ENCODE measurements around the gene ARMC6. TPM values are rescaled to one million over a fixed set of nuclear protein-coding genes. Genes with fewer than 3 reads are reported as not detected.

ARMC6 gene
- total RNA-seq, 1 experiment from 2014 or later, result 51.4 TPM

DNA sequence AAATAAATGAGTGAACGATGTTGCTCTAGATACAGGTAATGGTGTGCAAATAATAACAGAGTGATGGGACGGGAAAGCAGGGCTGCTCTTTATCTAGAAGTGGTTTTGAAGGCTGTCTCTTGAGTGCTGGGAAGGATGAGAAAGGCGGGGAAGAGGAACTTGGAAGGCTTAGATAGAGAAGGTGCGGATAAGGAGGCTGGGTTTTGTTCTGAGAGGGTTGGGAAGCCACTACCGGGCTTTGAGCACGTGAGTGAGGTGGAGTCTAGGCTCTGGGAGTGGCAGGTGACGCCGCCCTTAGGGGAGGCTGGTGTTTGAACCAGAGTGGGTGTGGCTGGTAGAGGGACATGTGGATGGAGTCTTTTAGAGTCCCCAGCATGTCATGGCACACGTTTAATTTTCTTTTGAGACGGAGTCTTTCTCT is 811 bp downstream of the ARMC6 start:
- ATAC-seq (peak; percentile 88), DNase-seq (ENCODE audit: low read depth, low spot score) (peak; percentile 38)
- H3K4me1 ChIP-seq (ENCODE audit: control insufficient read depth, insufficient read depth, low read length), result peaks cover 6% of the 10 kb centered on the region; the same call in 1 of the 2 replicates
- BruUV-seq (replicated peaks), result TSS peak; percentile 92
- intact Hi-C loops (cut with micrococcal nuclease; ENCODE audit: unreplicated experiment), result no loop called here
- peaks cover 3% of the 10 kb centered on the region for H3K36me3 ChIP-seq (ENCODE audit: control insufficient read depth, insufficient read depth, low read length)
- in situ Hi-C loops (cut with HindIII; ENCODE audit: low pct_unique_long_range_greater_than_20kb, low sequenced_read_pairs), result no loop called here
- peak overlapping the region; percentile 86 to 91 for H3K4me3 ChIP-seq (ENCODE audit: low read depth in 2 of 2, low read length in 2 of 2)
- no peaks in the 10 kb centered on the region for H3K27me3 ChIP-seq (ENCODE audit: control insufficient read depth, insufficient read depth, low read length)
- H3K9me3 ChIP-seq (ENCODE audit: control insufficient read depth, insufficient read depth, low read depth, low read length), result no peaks in the 10 kb centered on the region
- ChIA-PET POLR2A (no interaction called here), CTCF (no interaction called here)
- peak overlapping the region; percentile 99 for H3K27ac ChIP-seq (ENCODE audit: low read length)
- TF ChIP-seq POLR2AphosphoS5 (IDR thresholded peaks at IDR 0.05; ENCODE audit: low read depth, low read length), result no peak
- TF ChIP-seq SIN3A (IDR thresholded peaks at IDR 0.05; ENCODE audit: borderline replicate concordance, insufficient read depth, low read depth, low read length), result no peak
- TF ChIP-seq, protein P1, sequence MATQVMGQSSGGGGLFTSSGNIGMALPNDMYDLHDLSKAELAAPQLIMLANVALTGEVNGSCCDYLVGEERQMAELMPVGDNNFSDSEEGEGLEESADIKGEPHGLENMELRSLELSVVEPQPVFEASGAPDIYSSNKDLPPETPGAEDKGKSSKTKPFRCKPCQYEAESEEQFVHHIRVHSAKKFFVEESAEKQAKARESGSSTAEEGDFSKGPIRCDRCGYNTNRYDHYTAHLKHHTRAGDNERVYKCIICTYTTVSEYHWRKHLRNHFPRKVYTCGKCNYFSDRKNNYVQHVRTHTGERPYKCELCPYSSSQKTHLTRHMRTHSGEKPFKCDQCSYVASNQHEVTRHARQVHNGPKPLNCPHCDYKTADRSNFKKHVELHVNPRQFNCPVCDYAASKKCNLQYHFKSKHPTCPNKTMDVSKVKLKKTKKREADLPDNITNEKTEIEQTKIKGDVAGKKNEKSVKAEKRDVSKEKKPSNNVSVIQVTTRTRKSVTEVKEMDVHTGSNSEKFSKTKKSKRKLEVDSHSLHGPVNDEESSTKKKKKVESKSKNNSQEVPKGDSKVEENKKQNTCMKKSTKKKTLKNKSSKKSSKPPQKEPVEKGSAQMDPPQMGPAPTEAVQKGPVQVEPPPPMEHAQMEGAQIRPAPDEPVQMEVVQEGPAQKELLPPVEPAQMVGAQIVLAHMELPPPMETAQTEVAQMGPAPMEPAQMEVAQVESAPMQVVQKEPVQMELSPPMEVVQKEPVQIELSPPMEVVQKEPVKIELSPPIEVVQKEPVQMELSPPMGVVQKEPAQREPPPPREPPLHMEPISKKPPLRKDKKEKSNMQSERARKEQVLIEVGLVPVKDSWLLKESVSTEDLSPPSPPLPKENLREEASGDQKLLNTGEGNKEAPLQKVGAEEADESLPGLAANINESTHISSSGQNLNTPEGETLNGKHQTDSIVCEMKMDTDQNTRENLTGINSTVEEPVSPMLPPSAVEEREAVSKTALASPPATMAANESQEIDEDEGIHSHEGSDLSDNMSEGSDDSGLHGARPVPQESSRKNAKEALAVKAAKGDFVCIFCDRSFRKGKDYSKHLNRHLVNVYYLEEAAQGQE (IDR thresholded peaks at IDR 0.05; ENCODE audit: insufficient read depth in 1 of 2, low read depth in 2 of 2, low read length in 1 of 2), result no peak
- TF ChIP-seq TCF7L2 (IDR thresholded peaks at IDR 0.05; ENCODE audit: low read depth, low read length), result no peak
- TF ChIP-seq, protein P2, sequence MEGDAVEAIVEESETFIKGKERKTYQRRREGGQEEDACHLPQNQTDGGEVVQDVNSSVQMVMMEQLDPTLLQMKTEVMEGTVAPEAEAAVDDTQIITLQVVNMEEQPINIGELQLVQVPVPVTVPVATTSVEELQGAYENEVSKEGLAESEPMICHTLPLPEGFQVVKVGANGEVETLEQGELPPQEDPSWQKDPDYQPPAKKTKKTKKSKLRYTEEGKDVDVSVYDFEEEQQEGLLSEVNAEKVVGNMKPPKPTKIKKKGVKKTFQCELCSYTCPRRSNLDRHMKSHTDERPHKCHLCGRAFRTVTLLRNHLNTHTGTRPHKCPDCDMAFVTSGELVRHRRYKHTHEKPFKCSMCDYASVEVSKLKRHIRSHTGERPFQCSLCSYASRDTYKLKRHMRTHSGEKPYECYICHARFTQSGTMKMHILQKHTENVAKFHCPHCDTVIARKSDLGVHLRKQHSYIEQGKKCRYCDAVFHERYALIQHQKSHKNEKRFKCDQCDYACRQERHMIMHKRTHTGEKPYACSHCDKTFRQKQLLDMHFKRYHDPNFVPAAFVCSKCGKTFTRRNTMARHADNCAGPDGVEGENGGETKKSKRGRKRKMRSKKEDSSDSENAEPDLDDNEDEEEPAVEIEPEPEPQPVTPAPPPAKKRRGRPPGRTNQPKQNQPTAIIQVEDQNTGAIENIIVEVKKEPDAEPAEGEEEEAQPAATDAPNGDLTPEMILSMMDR (IDR thresholded peaks at IDR 0.05), result no peak

DNA sequence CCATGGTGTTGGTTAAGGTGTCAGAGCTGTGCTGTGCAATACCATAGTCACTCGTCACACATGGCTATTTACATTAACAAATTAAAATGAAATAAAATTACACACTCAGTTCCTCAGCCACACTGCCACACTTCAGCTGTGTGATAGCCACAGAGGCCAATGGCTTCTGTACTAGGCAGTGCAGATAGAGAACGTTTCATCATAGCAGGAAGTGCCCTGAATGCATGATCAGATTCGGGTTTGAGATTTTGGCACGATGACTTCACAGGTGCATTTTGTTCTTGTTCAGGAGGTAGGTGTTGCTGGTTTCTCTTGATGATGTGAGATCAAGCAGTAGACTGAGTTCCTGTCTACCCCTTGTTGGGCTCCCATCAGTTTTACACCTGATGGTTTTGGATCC is 6.5 kb downstream of the ARMC6 start:
- Histone ChIP-seq H3K4me3 (ENCODE audit: low read depth in 2 of 2, low read length in 2 of 2) (no peak overlapping the region), H3K27me3 (ENCODE audit: control insufficient read depth, insufficient read depth, low read length) (no peaks in the 10 kb centered on the region), H3K36me3 (ENCODE audit: control insufficient read depth, insufficient read depth, low read length) (no peaks in the 10 kb centered on the region), H3K27ac (ENCODE audit: low read length) (no peak overlapping the region), H3K9me3 (ENCODE audit: control insufficient read depth, insufficient read depth, low read depth, low read length) (no peaks in the 10 kb centered on the region), H3K4me1 (ENCODE audit: control insufficient read depth, insufficient read depth, low read length) (no peaks in the 10 kb centered on the region; the same call in 1 of the 2 replicates)
- DNase-seq (ENCODE audit: low read depth, low spot score) (no peak), ATAC-seq (no peak)
- ChIA-PET POLR2A (no interaction called here), CTCF (no interaction called here)
- TF ChIP-seq, protein P2 (IDR thresholded peaks at IDR 0.05), result no peak
- TF ChIP-seq POLR2AphosphoS5 (IDR thresholded peaks at IDR 0.05; ENCODE audit: low read depth, low read length), result no peak
- TF ChIP-seq TCF7L2 (IDR thresholded peaks at IDR 0.05; ENCODE audit: low read depth, low read length), result no peak
- TF ChIP-seq, protein P1 (IDR thresholded peaks at IDR 0.05; ENCODE audit: insufficient read depth in 1 of 2, low read depth in 2 of 2, low read length in 1 of 2), result no peak
- TF ChIP-seq SIN3A (IDR thresholded peaks at IDR 0.05; ENCODE audit: borderline replicate concordance, insufficient read depth, low read depth, low read length), result no peak
- intact Hi-C loops (cut with micrococcal nuclease; ENCODE audit: unreplicated experiment) (no loop called here), in situ Hi-C loops (cut with HindIII; ENCODE audit: low pct_unique_long_range_greater_than_20kb, low sequenced_read_pairs) (no loop called here)
- BruUV-seq (replicated peaks), result no TSS peak
